ENCODE measurements around the gene KLF3. TPM values are rescaled to one million over a fixed set of nuclear protein-coding genes. Genes with fewer than 3 reads are reported as not detected.

KLF3 gene
- total and polyA plus RNA-seq, 2 of the 8 experiments (the other 6 are each of a cell fraction or from before 2014, with no cell fraction given) = 8.0 to 14.9 TPM

DNA sequence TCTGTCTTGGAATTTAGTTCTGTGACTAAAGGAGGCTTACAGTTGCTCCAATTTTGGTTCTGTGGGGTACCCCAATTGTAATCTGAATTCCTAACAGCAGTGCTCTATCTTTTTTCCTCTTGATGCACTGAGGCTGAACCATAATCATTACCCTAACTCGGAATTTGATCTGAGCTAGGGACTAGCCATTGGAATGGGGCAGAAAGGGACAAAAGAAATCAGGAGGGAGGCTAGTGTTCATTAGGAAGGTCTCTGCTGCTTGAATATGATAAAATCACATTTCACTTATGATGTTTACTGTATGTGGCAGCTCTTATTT lies 2.7 kb downstream of the KLF3 start (continued):
- TF ChIP-seq NANOG (IDR thresholded peaks at IDR 0.05; ENCODE audit: insufficient read depth, low read depth, low read length, poor library complexity, severe bottlenecking) = no peak
- no peak for TF ChIP-seq NRF1 (IDR thresholded peaks at IDR 0.05; ENCODE audit: low read depth, low read length)
- no peak; the same call in 1 of the 2 replicates for TF ChIP-seq TBP (IDR thresholded peaks at IDR 0.05; ENCODE audit: low read depth, low read length)
- TF ChIP-seq GABPA (IDR thresholded peaks at IDR 0.05; ENCODE audit: borderline replicate concordance, insufficient read depth, low read length) = no peak
- no peak for TF ChIP-seq ATF2 (IDR thresholded peaks at IDR 0.05; ENCODE audit: low read length)
- no peak for TF ChIP-seq CTBP2 (IDR thresholded peaks at IDR 0.05; ENCODE audit: borderline replicate concordance, insufficient read depth, insufficient read length, low read length)
- TF ChIP-seq SIRT6 (IDR thresholded peaks at IDR 0.05; ENCODE audit: low read length) = no peak
- no peak for TF ChIP-seq BCL11A (IDR thresholded peaks at IDR 0.05; ENCODE audit: low read depth in 2 of 2, low read length in 2 of 2)
- TF ChIP-seq ASH2L (IDR thresholded peaks at IDR 0.05; ENCODE audit: low read length) = no peak
